K562 (cell line): ENCODE results near the gene PTGES3. TPM values are rescaled to one million over a fixed set of nuclear protein-coding genes. Genes with fewer than 3 reads are reported as not detected.

Experiments
- CAMTA2 ChIP-seq: fragments of 250-450 bp; sonication (Bioruptor Pico); conservative IDR thresholded peaks from 2 replicates; pipeline ENCODE4 v1.5.1; 2022
- FOXJ3 ChIP-seq: sonication (generic); formaldehyde crosslinking; IDR thresholded peaks from 2 replicates; pipeline ENCODE4 v1.4.0; 2020; ENCODE audit warnings: mild to moderate bottlenecking, missing genetic modification reagents
- HDAC1 ChIP-seq, 2 experiments: fragments of 450-650 bp; IDR thresholded peaks; 2 replicates each; pipeline ENCODE4 v1.6.1; 2016 to 2017; ENCODE audit warnings: inconsistent platforms in 1 of 2, mild to moderate bottlenecking in 1 of 2, moderate library complexity in 1 of 2
- MAFG ChIP-seq: fragments of 450-650 bp; conservative IDR thresholded peaks from 2 replicates; pipeline ENCODE4 v1.6.1; 2016; ENCODE audit warnings: missing genetic modification characterization, missing compliant biosample characterization
- PURB ChIP-seq: sonication (generic); formaldehyde crosslinking; IDR thresholded peaks from 2 replicates; pipeline ENCODE4 v1.9.0; 2021; ENCODE audit warnings: low read depth, mild to moderate bottlenecking, missing genetic modification reagents
- RAD51 ChIP-seq: fragments of 450-650 bp; IDR thresholded peaks from 2 replicates; pipeline ENCODE4 v1.7.1; 2016; ENCODE audit warnings: low read depth, mild to moderate bottlenecking, borderline replicate concordance
- SREBF2 ChIP-seq: sonication (generic); formaldehyde crosslinking; IDR thresholded peaks from 2 replicates; pipeline ENCODE4 v1.4.0; 2020; ENCODE audit warnings: mild to moderate bottlenecking, missing genetic modification reagents
- ZBTB11 ChIP-seq, 3 experiments: fragments of 200-800 bp in 1 of 3; fragments of 250-450 bp in 1 of 3; fragments of 450-650 bp in 1 of 3; sonication (Bioruptor Pico) in 1 of 3; sonication (Bioruptor generic) in 1 of 3; formaldehyde crosslinking in 1 of 3; IDR thresholded peaks; 2 replicates each; pipeline versions ENCODE4 v1.6.1 to v1.8.0; 2016 to 2022; ENCODE audit warnings: mild to moderate bottlenecking in 2 of 3, missing genetic modification characterization in 2 of 3, missing compliant biosample characterization in 1 of 3, moderate library complexity in 1 of 3
- ZNF12 ChIP-seq: sonication (generic); formaldehyde crosslinking; IDR thresholded peaks from 2 replicates; pipeline ENCODE4 v1.4.0; 2020; ENCODE audit warnings: mild to moderate bottlenecking, missing genetic modification reagents
- polyA plus RNA-seq, 8 experiments: library from polyadenylated mRNA; depleted of rRNA in 4 of 8; stranded (reverse) in 5 of 8; unstranded in 3 of 8; fragments of >200 nt; fragmentation: Nextera tagmentation in 2 of 8; fragmentation: Illumina TruSeq in 1 of 8; extraction: Ambion mirVana in 2 of 8; extraction: Trizol in 1 of 8; gene quantifications; 2 replicates each; pipeline versions ENCODE4 v1.2.1 to v1.2.3, GENCODE V29; 2011 to 2014; ENCODE audit warnings: inconsistent platforms in 1 of 8, missing spikeins in 1 of 8
- total RNA-seq, 7 experiments: library from RNA; depleted of rRNA in 6 of 7; stranded (reverse); fragments of >200 nt in 6 of 7; fragmentation: Illumina TruSeq in 2 of 7; extraction: Trizol in 2 of 7; gene quantifications; 2 replicates each; pipeline versions ENCODE4 v1.2.1 to v1.2.3, GENCODE V29; 2011 to 2021; ENCODE audit warnings: low replicate concordance in 1 of 7
- TF ChIP-seq, protein P1 (sequence below), 2 experiments: fragments of 450-650 bp; IDR thresholded peaks; 2 replicates each; pipeline ENCODE4 v1.6.1; 2016; ENCODE audit warnings: mild to moderate bottlenecking in 2 of 2, borderline replicate concordance in 1 of 2, low read depth in 1 of 2, moderate library complexity in 1 of 2
- TF ChIP-seq, protein P2 (sequence below): fragments of 450-650 bp; IDR thresholded peaks from 2 replicates; pipeline ENCODE4 v1.6.1; 2014; ENCODE audit warnings: low read depth, mild to moderate bottlenecking, moderate library complexity, borderline replicate concordance
- TF ChIP-seq, protein P3 (sequence below): sonication (generic); formaldehyde crosslinking; IDR thresholded peaks from 2 replicates; pipeline ENCODE4 v1.8.0; 2022; ENCODE audit warnings: mild to moderate bottlenecking, missing genetic modification reagents, borderline replicate concordance

The PTGES3 gene
- total and polyA plus RNA-seq, 9 of the 15 experiments (the other 6 are each of a cell fraction or from before 2014, with no cell fraction given): 163 to 501 (median 213) TPM

- TF ChIP-seq, protein P1, sequence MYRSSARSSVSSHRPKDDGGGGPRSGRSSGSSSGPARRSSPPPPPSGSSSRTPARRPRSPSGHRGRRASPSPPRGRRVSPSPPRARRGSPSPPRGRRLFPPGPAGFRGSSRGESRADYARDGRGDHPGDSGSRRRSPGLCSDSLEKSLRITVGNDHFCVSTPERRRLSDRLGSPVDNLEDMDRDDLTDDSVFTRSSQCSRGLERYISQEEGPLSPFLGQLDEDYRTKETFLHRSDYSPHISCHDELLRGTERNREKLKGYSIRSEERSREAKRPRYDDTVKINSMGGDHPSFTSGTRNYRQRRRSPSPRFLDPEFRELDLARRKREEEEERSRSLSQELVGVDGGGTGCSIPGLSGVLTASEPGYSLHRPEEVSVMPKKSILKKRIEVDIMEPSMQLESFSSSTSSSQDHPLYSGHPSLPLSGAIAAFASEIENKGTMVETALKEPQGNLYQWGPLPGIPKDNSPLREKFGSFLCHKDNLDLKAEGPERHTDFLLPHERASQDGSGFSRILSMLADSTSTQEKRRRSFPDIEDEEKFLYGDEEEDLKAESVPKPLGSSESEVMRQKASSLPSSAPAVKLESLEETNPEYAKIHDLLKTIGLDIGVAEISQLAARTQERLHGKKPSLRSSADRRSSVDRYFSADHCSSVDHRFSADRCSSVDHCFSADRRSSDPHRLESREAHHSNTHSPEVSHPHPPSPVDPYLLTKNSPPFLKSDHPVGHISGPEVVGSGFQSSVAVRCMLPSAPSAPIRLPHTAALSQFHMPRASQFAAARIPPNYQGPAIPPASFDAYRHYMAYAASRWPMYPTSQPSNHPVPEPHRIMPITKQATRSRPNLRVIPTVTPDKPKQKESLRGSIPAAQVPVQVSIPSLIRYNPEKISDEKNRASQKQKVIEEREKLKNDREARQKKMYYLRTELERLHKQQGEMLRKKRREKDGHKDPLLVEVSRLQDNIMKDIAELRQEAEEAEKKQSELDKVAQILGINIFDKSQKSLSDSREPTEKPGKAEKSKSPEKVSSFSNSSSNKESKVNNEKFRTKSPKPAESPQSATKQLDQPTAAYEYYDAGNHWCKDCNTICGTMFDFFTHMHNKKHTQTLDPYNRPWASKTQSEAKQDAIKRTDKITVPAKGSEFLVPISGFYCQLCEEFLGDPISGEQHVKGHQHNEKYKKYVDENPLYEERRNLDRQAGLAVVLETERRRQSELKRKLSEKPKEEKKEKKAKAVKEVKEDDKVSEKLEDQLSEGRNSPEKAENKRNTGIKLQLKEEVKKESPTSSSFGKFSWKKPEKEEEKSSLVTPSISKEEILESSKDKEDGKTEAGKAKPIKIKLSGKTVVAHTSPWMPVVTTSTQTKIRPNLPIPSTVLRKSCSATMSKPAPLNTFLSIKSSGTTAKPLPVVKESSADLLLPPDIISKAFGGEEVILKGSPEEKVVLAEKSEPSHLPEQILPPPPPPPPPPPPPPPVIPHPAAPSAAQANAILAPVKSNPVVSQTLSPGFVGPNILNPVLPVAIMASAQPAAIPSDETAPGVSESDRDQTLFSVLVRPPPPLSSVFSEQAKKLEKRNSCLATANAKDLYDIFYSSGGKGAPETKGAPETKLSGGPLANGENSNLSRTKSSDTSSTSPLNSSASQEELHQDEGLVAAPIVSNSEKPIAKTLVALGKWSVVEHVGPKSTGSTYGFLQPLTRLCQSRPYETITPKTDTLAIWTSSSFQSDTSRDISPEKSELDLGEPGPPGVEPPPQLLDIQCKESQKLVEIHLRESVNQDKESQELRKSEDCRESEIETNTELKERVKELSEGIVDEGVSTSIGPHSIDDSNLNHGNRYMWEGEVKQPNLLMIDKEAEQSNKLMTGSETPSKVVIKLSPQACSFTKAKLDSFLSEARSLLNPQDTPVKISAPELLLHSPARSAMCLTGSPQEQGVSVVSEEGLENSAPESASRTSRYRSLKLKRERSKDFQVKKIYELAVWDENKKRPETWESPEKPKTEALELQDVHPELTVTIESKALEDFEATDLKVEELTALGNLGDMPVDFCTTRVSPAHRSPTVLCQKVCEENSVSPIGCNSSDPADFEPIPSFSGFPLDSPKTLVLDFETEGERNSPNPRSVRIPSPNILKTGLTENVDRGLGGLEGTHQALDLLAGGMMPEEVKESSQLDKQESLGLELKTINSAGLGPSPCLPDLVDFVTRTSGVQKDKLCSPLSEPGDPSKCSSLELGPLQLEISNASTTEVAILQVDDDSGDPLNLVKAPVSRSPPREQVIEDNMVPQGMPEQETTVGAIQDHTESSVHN (IDR thresholded peaks at IDR 0.05; ENCODE audit: borderline replicate concordance in 1 of 2, low read depth in 1 of 2): no peak
- TF ChIP-seq PURB (no peak), ZBTB11 (CRISPR knock-in tag; IDR thresholded peaks at IDR 0.05) (no peak), HDAC1 (IDR thresholded peaks at IDR 0.05) (peak in 1 of 2 experiments; percentile 61; a peak in 2 of 4 replicates), CAMTA2 (CRISPR knock-in tag) (no peak), MAFG (tag) (no peak), SREBF2 (CRISPR knock-in tag) (no peak), RAD51 (no peak), FOXJ3 (CRISPR knock-in tag) (no peak), ZNF12 (CRISPR knock-in tag) (no peak)
- TF ChIP-seq, protein P2, sequence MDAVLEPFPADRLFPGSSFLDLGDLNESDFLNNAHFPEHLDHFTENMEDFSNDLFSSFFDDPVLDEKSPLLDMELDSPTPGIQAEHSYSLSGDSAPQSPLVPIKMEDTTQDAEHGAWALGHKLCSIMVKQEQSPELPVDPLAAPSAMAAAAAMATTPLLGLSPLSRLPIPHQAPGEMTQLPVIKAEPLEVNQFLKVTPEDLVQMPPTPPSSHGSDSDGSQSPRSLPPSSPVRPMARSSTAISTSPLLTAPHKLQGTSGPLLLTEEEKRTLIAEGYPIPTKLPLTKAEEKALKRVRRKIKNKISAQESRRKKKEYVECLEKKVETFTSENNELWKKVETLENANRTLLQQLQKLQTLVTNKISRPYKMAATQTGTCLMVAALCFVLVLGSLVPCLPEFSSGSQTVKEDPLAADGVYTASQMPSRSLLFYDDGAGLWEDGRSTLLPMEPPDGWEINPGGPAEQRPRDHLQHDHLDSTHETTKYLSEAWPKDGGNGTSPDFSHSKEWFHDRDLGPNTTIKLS: no peak
- TF ChIP-seq, protein P3, sequence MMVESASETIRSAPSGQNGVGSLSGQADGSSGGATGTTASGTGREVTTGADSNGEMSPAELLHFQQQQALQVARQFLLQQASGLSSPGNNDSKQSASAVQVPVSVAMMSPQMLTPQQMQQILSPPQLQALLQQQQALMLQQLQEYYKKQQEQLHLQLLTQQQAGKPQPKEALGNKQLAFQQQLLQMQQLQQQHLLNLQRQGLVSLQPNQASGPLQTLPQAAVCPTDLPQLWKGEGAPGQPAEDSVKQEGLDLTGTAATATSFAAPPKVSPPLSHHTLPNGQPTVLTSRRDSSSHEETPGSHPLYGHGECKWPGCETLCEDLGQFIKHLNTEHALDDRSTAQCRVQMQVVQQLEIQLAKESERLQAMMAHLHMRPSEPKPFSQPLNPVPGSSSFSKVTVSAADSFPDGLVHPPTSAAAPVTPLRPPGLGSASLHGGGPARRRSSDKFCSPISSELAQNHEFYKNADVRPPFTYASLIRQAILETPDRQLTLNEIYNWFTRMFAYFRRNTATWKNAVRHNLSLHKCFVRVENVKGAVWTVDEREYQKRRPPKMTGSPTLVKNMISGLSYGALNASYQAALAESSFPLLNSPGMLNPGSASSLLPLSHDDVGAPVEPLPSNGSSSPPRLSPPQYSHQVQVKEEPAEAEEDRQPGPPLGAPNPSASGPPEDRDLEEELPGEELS (CRISPR knock-in tag): no peak
Observed at GRCh38 chr12:56721216-56721615, 33.1 kb upstream of the PTGES3 start (continued).
